GM12801 (cell line): Measurements from ENCODE around the gene RCC2.

ENCODE experiments used
- CTCF ChIP-seq: IDR thresholded peaks from one replicate; pipeline ENCODE4 v1.5.1; 2011; ENCODE audit warnings: control low read depth; ENCODE audit not compliant: insufficient read length; ENCODE audit errors: extremely low read depth

RCC2 gene

GRCh38 chr1:17370618-17371017, 68.9 kb downstream of the RCC2 start:
- TF ChIP-seq CTCF, result no peak

- TF ChIP-seq CTCF, result no peak
These were observed 70.0 kb downstream of the RCC2 start for GRCh38 chr1:17369466-17369865.

- TF ChIP-seq CTCF, result no peak
These were observed 74.2 kb downstream of the RCC2 start for GRCh38 chr1:17365293-17365692.

GRCh38 chr1:17363771-17364170, 75.7 kb downstream of the RCC2 start:
- no peak for TF ChIP-seq CTCF

GRCh38 chr1:17363351-17363750, 76.1 kb downstream of the RCC2 start:
- TF ChIP-seq CTCF, result no peak

GRCh38 chr1:17361687-17362086, 77.8 kb downstream of the RCC2 start:
- TF ChIP-seq CTCF, result no peak

GRCh38 chr1:17360272-17360956, 79.1 kb downstream of the RCC2 start:
- TF ChIP-seq CTCF, result no peak
